GM19193 (cell line): ENCODE data around the gene SPRYD3.

Experiments used
- POLR2A ChIP-seq: IDR thresholded peaks from 4 replicates; pipeline ENCODE4 v1.6.1; 2011; ENCODE audit not compliant: insufficient read depth, insufficient read length; ENCODE audit errors: extremely low read depth

Gene SPRYD3

DNA sequence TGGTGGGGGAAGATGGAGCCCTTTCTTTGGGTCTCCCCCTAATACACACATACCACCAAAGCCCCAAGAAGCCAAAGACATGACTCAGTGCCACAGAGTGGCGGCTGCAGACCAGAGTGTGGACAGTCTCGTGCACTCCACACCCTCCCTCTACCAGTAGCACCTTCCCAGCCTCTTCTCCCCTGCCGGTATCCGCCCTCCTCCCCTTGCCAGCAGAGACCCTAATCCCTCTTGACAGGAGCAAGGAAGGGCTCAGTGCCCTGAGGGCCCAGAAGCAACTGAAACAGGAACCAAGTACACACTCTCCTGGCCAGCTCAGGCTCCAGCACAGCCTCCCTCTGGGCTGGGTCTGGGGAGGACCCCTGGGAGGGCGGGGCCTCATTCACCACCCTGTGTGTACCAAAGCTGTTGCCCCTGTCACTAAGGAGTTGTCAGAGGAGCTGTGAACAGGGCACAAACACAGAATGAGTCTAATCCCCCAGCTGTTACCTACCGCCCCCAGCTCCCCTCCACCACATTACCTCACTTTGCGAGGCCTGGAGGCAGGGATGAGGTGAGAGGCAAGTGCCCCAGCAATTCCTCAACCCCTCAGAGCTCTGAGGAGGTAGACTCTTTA lies 8.2 kb downstream of the SPRYD3 start:
- TF ChIP-seq POLR2A, result no peak

- no peak for TF ChIP-seq POLR2A
Observed at GRCh38 chr12:53069621-53070410, 9.4 kb downstream of the SPRYD3 start.

DNA sequence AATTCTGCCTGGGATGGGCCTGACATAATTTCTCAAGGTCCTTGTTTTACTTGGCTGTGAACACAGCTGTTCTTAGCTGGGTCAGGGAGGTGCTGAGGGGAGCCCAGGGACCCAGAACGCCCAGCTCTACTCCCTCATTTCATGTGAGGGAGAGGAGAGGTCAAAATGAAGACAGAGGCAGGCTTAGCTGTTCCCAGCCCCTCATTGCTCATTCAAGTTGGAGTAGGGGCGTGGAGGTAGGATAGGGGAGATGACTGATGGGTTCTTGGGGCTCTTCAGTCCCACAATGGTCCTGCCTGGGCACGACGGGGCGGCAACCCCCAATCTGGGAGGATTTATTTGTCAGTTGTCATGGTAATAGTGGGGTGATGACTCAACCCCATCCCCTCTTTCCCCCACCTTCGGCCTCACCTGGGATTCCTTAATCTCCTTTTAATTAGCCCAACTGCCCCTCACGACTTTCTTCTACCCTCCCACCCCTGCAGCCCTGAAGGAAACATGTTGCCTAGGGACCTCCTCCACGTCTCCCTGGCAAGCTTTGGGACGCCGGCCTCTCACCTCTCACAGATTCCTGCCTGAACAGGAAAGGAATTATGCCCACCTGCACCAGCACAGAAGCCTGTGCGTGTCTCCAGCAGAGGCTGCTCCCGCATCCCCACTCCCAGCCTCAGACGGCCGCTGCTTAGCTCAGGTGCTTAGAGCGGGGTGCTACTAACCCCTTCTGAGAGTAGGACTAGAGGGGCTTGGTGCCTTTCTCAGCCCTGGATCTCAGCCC lies 10.2 kb downstream of the SPRYD3 start:
- no peak for TF ChIP-seq POLR2A

DNA sequence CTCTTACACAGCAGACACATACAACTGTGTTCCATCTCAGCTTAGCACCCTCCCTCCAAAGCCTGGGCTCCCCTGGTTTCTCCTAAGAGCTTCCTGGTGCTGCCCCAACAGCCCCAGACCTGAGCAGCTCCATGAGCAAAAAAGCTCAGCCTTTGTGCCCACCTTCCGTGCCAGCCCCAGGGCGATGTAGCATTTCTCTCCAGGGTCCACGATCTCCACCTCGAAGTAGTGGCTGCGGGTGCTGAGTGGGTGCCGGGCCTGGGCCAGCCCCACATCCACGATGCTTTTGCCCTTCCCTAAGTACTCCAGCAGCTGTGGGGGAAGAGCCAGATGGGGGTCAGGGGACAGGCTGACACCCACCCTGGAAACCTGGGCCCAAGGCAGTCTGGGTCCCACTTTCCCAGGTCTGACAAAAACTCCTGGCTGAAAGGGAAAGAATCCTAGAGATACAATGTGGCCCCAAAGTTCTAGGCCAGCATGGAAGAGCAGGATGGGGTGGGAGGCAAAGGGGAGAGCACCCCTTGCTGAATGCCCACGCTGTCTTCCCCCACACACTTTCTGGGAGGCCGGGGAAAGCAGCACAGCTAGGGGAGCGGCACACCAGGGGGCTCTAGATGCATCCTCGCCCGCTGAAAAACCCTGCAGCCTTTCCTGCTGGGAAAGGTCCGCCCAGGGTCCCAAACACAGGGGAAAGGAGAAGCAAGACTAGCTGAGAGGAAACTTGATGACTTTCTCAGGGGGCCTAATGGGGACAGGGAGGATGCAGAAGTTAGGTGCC lies 11.0 kb downstream of the SPRYD3 start:
- TF ChIP-seq POLR2A, result no peak

- no peak for TF ChIP-seq POLR2A
Observed at GRCh38 chr12:53067074-53067992, 11.9 kb downstream of the SPRYD3 start.

DNA sequence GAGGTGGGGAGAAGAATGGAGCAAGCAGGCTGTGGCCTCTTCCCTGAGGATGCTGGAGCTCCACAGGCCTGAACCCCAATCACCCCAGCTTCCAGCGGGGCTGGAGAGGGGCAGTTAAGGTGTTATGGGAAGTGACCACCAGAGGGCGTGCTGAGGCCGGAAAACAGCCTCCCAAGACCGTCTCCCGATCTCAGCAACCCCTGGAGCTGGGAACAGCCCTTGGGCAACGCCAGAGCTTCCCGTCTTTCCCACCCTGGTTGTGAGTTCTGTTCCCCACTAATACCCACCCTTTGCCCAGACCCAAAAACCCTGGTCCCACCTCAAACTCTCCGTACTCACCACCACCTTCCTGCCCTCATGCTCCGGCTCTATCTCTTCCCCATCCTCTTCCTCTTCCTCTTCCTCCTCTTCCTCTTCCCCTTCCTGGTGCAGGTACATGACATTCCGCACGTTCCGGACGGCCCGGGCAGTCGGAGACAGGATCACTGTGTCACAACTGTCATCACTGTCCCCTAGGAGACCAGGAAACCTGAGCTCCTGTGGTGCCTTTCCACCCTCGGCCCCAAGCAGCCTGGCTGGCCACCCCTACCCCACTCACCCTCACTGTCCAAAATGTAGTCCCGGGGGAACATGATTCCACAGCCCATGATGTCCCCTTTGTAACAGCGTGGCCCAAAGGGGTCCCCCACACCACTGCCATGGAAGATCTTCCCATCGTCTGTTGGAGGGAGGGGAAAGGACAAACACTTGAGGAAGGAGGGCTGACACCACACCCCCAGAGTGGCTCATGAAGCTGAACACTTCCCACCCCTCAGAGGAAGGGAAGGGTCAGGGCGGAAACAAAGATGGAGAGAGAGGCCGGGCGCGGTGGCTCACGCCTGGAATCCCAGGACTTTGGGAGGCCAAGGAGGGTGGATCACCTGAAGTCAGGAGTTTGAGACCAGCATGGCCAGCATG lies 12.9 kb downstream of the SPRYD3 start:
- no peak for TF ChIP-seq POLR2A

- no peak for TF ChIP-seq POLR2A
Observed at GRCh38 chr12:53065470-53065869, 13.7 kb downstream of the SPRYD3 start.

DNA sequence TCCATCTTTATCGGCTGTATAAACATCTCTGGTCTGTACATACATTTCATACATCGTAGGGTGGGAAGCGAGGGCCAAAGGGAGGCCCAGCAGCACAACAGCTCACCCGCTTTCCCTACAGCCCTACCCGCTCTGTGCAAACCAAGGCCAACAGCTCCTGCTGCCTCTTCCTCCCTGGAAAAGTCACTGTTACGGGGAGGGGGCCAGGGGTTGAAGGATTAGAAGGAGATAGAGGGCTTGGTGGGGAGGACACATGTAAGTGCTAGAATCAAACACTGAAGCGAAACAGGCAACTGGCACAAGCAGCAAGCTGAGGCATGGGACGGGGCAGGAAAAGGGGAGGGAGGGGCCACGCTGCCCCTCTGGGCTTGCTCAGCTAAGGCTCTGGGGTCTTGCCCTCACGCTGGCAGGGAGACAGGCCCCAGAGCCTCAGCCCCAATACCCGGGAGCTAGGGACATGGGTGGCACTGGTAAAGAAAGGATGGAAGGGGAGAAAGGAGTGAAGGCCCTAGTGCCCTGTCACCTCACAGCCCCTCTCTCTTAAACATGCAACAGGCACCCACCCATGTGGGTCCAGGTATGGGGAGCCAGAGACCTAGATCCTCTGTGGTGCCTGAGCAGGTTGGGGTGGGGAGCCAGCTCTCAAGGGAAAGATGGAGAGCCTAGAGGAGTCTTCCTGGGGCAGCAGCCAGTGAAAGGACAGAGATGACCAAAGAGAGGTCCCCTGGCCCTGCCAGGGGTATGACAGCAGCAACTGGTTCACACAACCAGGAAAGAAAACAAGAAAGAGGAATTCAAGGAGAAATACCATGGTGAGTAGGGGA lies 14.4 kb downstream of the SPRYD3 start:
- TF ChIP-seq POLR2A, result no peak

DNA sequence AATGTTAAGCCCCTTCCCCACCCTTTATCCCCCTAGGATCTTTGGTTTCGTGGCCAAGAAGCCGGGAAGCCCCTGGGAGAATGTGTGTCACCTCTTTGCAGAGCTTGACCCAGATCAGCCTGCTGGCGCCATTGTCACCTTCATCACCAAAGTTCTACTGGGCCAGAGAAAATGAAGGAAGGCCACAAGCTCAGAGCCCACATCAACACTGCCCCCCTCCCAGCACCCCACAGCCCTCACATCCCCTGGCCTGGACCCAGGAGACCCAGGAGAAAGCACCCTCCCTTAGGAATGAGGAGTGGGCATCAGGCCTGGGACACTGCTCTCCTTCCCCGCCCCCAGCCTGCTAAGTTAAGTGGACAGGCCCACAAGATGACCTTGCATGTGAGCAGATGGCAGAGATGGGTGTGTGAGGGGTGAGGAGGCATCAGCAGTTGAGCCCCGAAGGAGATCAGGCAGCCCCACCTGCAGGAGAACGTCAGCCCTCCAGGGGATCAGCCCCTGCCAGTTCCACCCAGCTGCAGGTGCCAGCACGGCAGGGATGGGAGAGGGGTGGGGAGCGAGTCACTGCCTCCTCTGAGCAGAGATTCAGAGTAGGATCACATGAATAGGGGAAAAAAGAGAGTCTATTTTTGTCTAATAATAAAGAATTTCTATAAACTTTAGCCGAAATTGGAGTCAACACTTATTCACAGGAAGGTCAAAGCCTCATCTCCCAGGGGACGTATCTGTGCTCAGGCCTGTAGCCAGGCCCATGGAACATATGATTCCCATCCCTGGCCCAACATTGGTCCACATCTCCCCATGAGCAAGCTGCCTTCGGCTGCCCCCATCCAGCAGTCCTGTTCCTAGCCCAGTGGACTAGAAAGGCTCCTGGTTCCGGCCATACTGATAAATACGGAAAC lies 15.2 kb downstream of the SPRYD3 start:
- TF ChIP-seq POLR2A, result no peak

DNA sequence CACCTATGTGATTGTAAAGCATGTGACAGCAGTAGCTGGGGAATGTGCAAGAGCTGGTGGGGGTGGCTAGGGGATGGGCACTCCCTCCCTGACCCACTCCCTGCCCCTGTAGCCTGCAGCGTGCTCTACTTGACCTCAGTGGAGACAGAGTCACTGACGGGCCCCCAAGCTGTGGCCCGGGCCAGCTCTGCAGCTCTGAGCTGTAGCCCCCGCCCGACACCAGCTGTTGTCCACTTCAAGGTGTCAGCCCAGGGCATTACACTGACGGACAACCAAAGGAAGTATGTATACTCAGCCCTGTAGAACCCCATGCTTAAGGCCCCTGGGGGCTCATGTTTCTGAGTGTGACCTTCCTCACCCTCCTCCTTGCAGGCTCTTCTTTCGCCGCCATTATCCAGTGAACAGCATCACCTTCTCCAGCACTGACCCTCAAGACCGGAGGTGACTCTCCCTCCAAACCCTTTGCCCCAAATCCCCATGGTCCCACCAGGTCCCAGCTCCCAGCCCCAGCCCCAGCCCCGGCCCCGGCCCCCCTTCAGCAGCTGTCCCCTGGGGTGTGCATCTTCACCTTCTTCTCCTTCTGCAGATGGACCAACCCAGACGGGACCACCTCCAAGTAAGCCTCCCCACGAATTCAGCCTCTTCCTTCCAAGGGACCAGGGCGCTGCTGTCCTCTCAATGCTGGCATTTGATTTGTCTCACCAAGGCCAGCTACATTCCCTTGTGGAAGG lies 16.0 kb downstream of the SPRYD3 start:
- TF ChIP-seq POLR2A, result no peak

DNA sequence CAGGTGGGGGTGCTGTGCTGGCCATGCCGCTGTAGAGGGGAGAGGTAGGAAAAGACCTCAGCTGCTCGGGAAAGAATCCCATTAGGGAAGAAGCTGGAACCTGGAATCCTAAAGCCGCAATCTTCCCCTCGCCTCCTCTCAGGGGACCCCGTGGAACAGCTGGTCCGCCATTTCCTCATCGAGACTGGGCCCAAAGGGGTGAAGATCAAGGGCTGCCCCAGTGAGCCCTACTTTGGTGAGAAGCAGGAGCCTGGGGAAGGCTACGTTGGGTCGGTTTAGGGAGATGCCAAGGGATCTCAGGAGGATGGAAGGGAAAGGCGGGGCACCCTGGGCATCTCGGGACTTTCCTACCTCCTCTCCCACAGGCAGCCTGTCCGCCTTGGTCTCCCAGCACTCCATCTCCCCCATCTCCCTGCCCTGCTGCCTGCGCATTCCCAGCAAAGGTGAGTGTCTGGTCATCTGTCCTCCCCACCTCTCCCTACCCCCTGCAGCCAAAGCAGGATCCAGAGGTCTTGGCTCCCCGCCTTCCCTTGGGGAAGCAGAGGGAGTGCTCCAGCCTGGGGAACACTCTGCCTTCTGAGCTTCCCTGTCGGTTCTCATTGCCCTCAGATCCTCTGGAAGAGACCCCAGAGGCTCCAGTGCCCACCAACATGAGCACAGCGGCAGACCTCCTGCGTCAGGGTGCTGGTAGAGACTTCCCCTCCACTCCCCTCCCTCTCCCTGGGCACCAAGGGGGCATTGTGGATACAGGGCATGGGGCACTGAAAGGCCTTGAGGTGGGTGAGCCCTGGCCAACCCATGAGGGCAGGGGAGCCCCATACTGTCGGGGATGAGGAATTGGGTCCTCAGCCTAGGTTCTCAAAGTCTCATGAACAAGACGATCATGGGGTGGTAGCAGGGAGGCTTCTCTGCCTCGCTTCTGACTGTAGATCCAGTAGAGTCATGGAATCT lies 16.9 kb downstream of the SPRYD3 start:
- TF ChIP-seq POLR2A, result no peak
